GM23248 (cell line): ENCODE measurements around the gene PRR19. TPM values are rescaled to one million over a fixed set of nuclear protein-coding genes. Genes with fewer than 3 reads are reported as not detected.
"Not testable (repeated sequence)": the region's sequence is repeated elsewhere in the genome, so short reads cannot be mapped to it uniquely, and the experiment has no call there.

ENCODE experiments used
- DNase-seq: peaks from one replicate; pipeline ENCODE4 v3.0.0-alpha.2; 2015
- H2AFZ ChIP-seq: fragments of 200-600 bp; sonication (generic); 2 replicates; pipeline ENCODE4 v1.6.1; 2016; ENCODE audit warnings: antibody characterized with exemption
- H3F3A ChIP-seq: fragments of 200-600 bp; sonication (generic); 2 replicates; pipeline ENCODE4 v1.6.1; 2016; ENCODE audit warnings: mild to moderate bottlenecking, antibody characterized with exemption, mixed run types; ENCODE audit not compliant: insufficient read depth
- H3K27ac ChIP-seq: fragments of 200-600 bp; sonication (generic); 2 replicates; pipeline ENCODE4 v1.5.1; 2016; ENCODE audit warnings: mild to moderate bottlenecking
- H3K27me3 ChIP-seq: fragments of 200-600 bp; sonication (generic); replicated peaks from 2 replicates; pipeline ENCODE4 v1.6.1; 2016; ENCODE audit warnings: mild to moderate bottlenecking; ENCODE audit not compliant: insufficient read depth
- H3K36me3 ChIP-seq: fragments of 200-600 bp; sonication (generic); 2 replicates; pipeline ENCODE4 v1.6.1; 2016; ENCODE audit warnings: low read depth, mild to moderate bottlenecking
- H3K4me1 ChIP-seq: fragments of 200-600 bp; sonication (generic); 2 replicates; pipeline ENCODE4 v1.6.1; 2016; ENCODE audit warnings: mild to moderate bottlenecking; ENCODE audit not compliant: insufficient read depth
- H3K4me2 ChIP-seq: fragments of 200-600 bp; sonication (generic); one replicate; pipeline ENCODE4 v1.6.1; 2016; ENCODE audit warnings: mild to moderate bottlenecking; ENCODE audit not compliant: unreplicated experiment
- H3K4me3 ChIP-seq: fragments of 200-600 bp; sonication (generic); 2 replicates; pipeline ENCODE4 v1.5.1; 2016; ENCODE audit warnings: mild to moderate bottlenecking
- H3K79me2 ChIP-seq: fragments of 200-600 bp; sonication (generic); 2 replicates; pipeline ENCODE4 v1.6.1; 2016; ENCODE audit warnings: mild to moderate bottlenecking; ENCODE audit not compliant: insufficient read depth
- H3K9ac ChIP-seq: fragments of 200-600 bp; sonication (generic); 2 replicates; pipeline ENCODE4 v1.6.1; 2016; ENCODE audit warnings: mild to moderate bottlenecking
- H3K9me2 ChIP-seq: fragments of 200-600 bp; sonication (generic); 2 replicates; pipeline ENCODE4 v1.6.1; 2016; ENCODE audit warnings: mixed run types, mild to moderate bottlenecking, moderate library complexity; ENCODE audit not compliant: insufficient read depth
- H3K9me3 ChIP-seq: fragments of 200-600 bp; sonication (generic); one replicate; pipeline ENCODE4 v1.6.1; 2017; ENCODE audit warnings: low read depth
- H4K20me1 ChIP-seq: fragments of 200-600 bp; sonication (generic); 2 replicates; pipeline ENCODE4 v1.6.0; 2016; ENCODE audit not compliant: insufficient read depth
- EZH2 ChIP-seq: fragments of 200-600 bp; sonication (generic); IDR thresholded peaks from 2 replicates; pipeline ENCODE4 v1.6.1; 2018; ENCODE audit warnings: antibody characterized with exemption, mild to moderate bottlenecking; ENCODE audit not compliant: insufficient read depth, poor library complexity, severe bottlenecking
- EZH2phosphoT487 ChIP-seq: fragments of 200-600 bp; sonication (generic); IDR thresholded peaks from 2 replicates; pipeline ENCODE4 v1.6.1; 2018; ENCODE audit warnings: antibody characterized with exemption, moderate library complexity, mild to moderate bottlenecking, low read depth; ENCODE audit not compliant: insufficient read depth
- WGBS, 2 experiments: methylation state at CpG; one replicate each; pipeline ENCODE4 v1.1.6; 2015 to 2017; ENCODE audit warnings: low lambda C conversion rate in 2 of 2, low coverage in 1 of 2; ENCODE audit errors: missing lambda C conversion rate in 2 of 2; 5-methylcytosine and 5-hydroxymethylcytosine counted together
- in situ Hi-C: fragments of 300-500 bp; cut with MboI; formaldehyde crosslinking; loops from 2 replicates; pipeline ENCODE4 v1.15.0; 2020
- polyA plus RNA-seq: library from polyadenylated mRNA; unstranded; fragments of >200 nt; fragmentation: Nextera tagmentation; extraction: Ambion mirVana; gene quantifications from 2 replicates; pipeline ENCODE4 v1.2.1, GENCODE V29; 2016
- total RNA-seq: library from RNA; depleted of rRNA; stranded (reverse); fragments of >200 nt; shearing (Covaris generic); gene quantifications from 2 replicates; pipeline ENCODE4 v1.2.3, GENCODE V29; 2014

The PRR19 gene
- total and polyA plus RNA-seq, 2 experiments from 2014 or later = 1.1 TPM

GRCh38 chr19:42333975-42334696, 32.2 kb downstream of the PRR19 start:
- no peak for DNase-seq
- Histone ChIP-seq H3K36me3 (no peaks in the 10 kb centered on the region), H4K20me1 (no peaks in the 10 kb centered on the region), H3K9me2 (no peaks in the 10 kb centered on the region), H3K4me3 (no peak overlapping the region), H3K4me2 (no peak overlapping the region), H3K9ac (no peak overlapping the region), H2AFZ (no peak overlapping the region), H3K9me3 (no peaks in the 10 kb centered on the region), H3K79me2 (peaks cover 5% of the 10 kb centered on the region; the same call in 1 of the 2 replicates), H3F3A (no peaks in the 10 kb centered on the region), H3K4me1 (no peaks in the 10 kb centered on the region), H3K27me3 (no peaks in the 10 kb centered on the region), H3K27ac (no peak overlapping the region)
- in situ Hi-C loops = no loop called here
- no peak for TF ChIP-seq EZH2
- TF ChIP-seq EZH2phosphoT487 = no peak
- 89 to 95% methylated on average over 11 to 21 of the region's 21 CpGs for WGBS, 2 experiments

GRCh38 chr19:42334697-42335373, 32.9 kb downstream of the PRR19 start:
- WGBS, 2 experiments = 87 to 89% methylated on average over 13 of the region's 13 CpGs
- Histone ChIP-seq H2AFZ (no peak overlapping the region), H3K9me3 (no peaks in the 10 kb centered on the region), H3K9me2 (no peaks in the 10 kb centered on the region), H3F3A (no peaks in the 10 kb centered on the region), H3K9ac (no peak overlapping the region), H3K4me1 (no peaks in the 10 kb centered on the region), H3K4me2 (no peak overlapping the region), H3K27ac (no peak overlapping the region), H3K36me3 (no peaks in the 10 kb centered on the region), H4K20me1 (no peaks in the 10 kb centered on the region), H3K4me3 (no peak overlapping the region), H3K79me2 (peaks cover 5% of the 10 kb centered on the region; the same call in 1 of the 2 replicates), H3K27me3 (no peaks in the 10 kb centered on the region)
- no peak for DNase-seq
- in situ Hi-C loops = no loop called here
- no peak for TF ChIP-seq EZH2

GRCh38 chr19:42335374-42335936, 33.5 kb downstream of the PRR19 start:
- DNase-seq = no peak
- TF ChIP-seq EZH2 = no peak
- no peak for TF ChIP-seq EZH2phosphoT487
- H3K79me2 ChIP-seq = peaks cover 4% of the 10 kb centered on the region; the same call in 1 of the 2 replicates
- H3K36me3 ChIP-seq = no peaks in the 10 kb centered on the region
- H3K4me2 ChIP-seq = no peak overlapping the region
- no peaks in the 10 kb centered on the region for H3K9me2 ChIP-seq
- H3K4me3 ChIP-seq = no peak overlapping the region
- no peak overlapping the region for H3K9ac ChIP-seq
- no peaks in the 10 kb centered on the region for H3K4me1 ChIP-seq
- no peak overlapping the region for H2AFZ ChIP-seq
- H3K27ac ChIP-seq = no peak overlapping the region
- no peaks in the 10 kb centered on the region for H3K9me3 ChIP-seq
- in situ Hi-C loops = no loop called here
- H3F3A ChIP-seq = no peaks in the 10 kb centered on the region
- 92 to 94% methylated on average over 7 of the region's 7 CpGs for WGBS, 2 experiments
- H3K27me3 ChIP-seq = no peaks in the 10 kb centered on the region
- H4K20me1 ChIP-seq = no peaks in the 10 kb centered on the region

GRCh38 chr19:42335971-42336370, 34.0 kb downstream of the PRR19 start:
- DNase-seq = no peak
- Histone ChIP-seq H3K4me3 (no peak overlapping the region), H2AFZ (no peak overlapping the region), H4K20me1 (no peaks in the 10 kb centered on the region), H3K36me3 (no peaks in the 10 kb centered on the region), H3K9ac (no peak overlapping the region), H3K4me2 (no peak overlapping the region), H3K79me2 (no peaks in the 10 kb centered on the region; the same call in 1 of the 2 replicates), H3K4me1 (no peaks in the 10 kb centered on the region), H3K27ac (no peak overlapping the region), H3K9me3 (no peaks in the 10 kb centered on the region), H3F3A (no peaks in the 10 kb centered on the region), H3K9me2 (no peaks in the 10 kb centered on the region), H3K27me3 (no peaks in the 10 kb centered on the region)
- WGBS, 2 experiments = 87 to 88% methylated on average over 16 to 19 of the region's 19 CpGs
- in situ Hi-C loops = no loop called here
- no peak for TF ChIP-seq EZH2

GRCh38 chr19:42339126-42339860, 37.4 kb downstream of the PRR19 start:
- DNase-seq, H3K4me1 ChIP-seq, H3K9me3 ChIP-seq, H3K79me2 ChIP-seq, H3K9me2 ChIP-seq, in situ Hi-C loops, H2AFZ ChIP-seq, H4K20me1 ChIP-seq, H3K27ac ChIP-seq, H3F3A ChIP-seq, H3K36me3 ChIP-seq, H3K4me2 ChIP-seq, H3K9ac ChIP-seq, H3K4me3 ChIP-seq, H3K27me3 ChIP-seq: not testable (repeated sequence)
- whole genome bisulfite sequencing, 2 experiments = 88 to 92% methylated on average over 7 of the region's 7 CpGs

GRCh38 chr19:42339922-42340321, 38.0 kb downstream of the PRR19 start:
- H3K27ac ChIP-seq, in situ Hi-C loops, DNase-seq, H3K79me2 ChIP-seq, H3K4me3 ChIP-seq, H3K9me2 ChIP-seq, H4K20me1 ChIP-seq, H3F3A ChIP-seq, H3K36me3 ChIP-seq, H3K4me1 ChIP-seq, H3K9ac ChIP-seq, H3K27me3 ChIP-seq, H3K9me3 ChIP-seq, H3K4me2 ChIP-seq, H2AFZ ChIP-seq: not testable (repeated sequence)
- WGBS, 2 experiments = 94 to 96% methylated on average over 4 of the region's 4 CpGs
